HepG2 (cell line): ENCODE measurements around the gene NOTUM. TPM values are rescaled to one million over a fixed set of nuclear protein-coding genes. Genes with fewer than 3 reads are reported as not detected.

Experiments used
- BRD4 ChIP-seq: sonication (generic); formaldehyde crosslinking; IDR thresholded peaks from 2 replicates; pipeline ENCODE4 v1.4.0; 2020; ENCODE audit warnings: missing genetic modification reagents
- CENPX ChIP-seq: sonication (generic); formaldehyde crosslinking; IDR thresholded peaks from 2 replicates; pipeline ENCODE4 v1.9.0; 2021; ENCODE audit warnings: mild to moderate bottlenecking, missing genetic modification reagents, moderate library complexity
- HIVEP1 ChIP-seq: sonication (generic); formaldehyde crosslinking; IDR thresholded peaks from 2 replicates; pipeline ENCODE4 v1.4.0; 2020; ENCODE audit warnings: mild to moderate bottlenecking, missing genetic modification reagents
- IRF2 ChIP-seq: IDR thresholded peaks from 2 replicates; pipeline ENCODE4 v1.6.1; 2018; ENCODE audit warnings: missing genetic modification reagents, missing compliant biosample characterization
- TARDBP ChIP-seq: sonication (generic); formaldehyde crosslinking; IDR thresholded peaks from 2 replicates; pipeline ENCODE4 v1.8.0; 2022; ENCODE audit warnings: mild to moderate bottlenecking, missing genetic modification reagents
- ZBTB42 ChIP-seq: sonication (generic); formaldehyde crosslinking; IDR thresholded peaks from 2 replicates; pipeline ENCODE4 v1.5.0; 2020; ENCODE audit warnings: mild to moderate bottlenecking, missing genetic modification reagents
- ZNF235 ChIP-seq: sonication (generic); formaldehyde crosslinking; IDR thresholded peaks from 2 replicates; pipeline ENCODE4 v1.8.1; 2023; ENCODE audit warnings: mild to moderate bottlenecking, missing genetic modification reagents, borderline replicate concordance
- ZNF253 ChIP-seq: sonication (generic); formaldehyde crosslinking; IDR thresholded peaks from 2 replicates; pipeline ENCODE4 v1.8.0; 2022; ENCODE audit warnings: mild to moderate bottlenecking, missing genetic modification reagents, borderline replicate concordance
- ZNF546 ChIP-seq: sonication (generic); formaldehyde crosslinking; conservative IDR thresholded peaks from 2 replicates; pipeline ENCODE4 v1.8.1; 2023; ENCODE audit warnings: mild to moderate bottlenecking, missing genetic modification reagents
- ZNF746 ChIP-seq: sonication (generic); formaldehyde crosslinking; IDR thresholded peaks from 2 replicates; pipeline ENCODE4 v1.8.0; 2022; ENCODE audit warnings: mild to moderate bottlenecking, missing genetic modification reagents
- ZNF761 ChIP-seq: sonication (generic); formaldehyde crosslinking; conservative IDR thresholded peaks from 2 replicates; pipeline ENCODE4 v1.4.0; 2020; ENCODE audit warnings: mild to moderate bottlenecking, missing genetic modification reagents
- polyA plus RNA-seq, 8 experiments: library from polyadenylated mRNA; depleted of rRNA in 3 of 8; stranded (reverse) in 7 of 8; unstranded in 1 of 8; fragments of >200 nt; fragmentation: Illumina TruSeq in 4 of 8; extraction: Trizol in 4 of 8; gene quantifications; 2 replicates each; pipeline versions ENCODE4 v1.2.1 to v1.2.3, GENCODE V29; 2011 to 2016; ENCODE audit warnings: low read depth in 4 of 8, missing spikeins in 1 of 8, mixed read lengths in 1 of 8; ENCODE audit not compliant: insufficient read depth in 1 of 8
- total RNA-seq, 5 experiments: library from RNA; depleted of rRNA; stranded (reverse); fragments of >200 nt; fragmentation: Illumina TruSeq; extraction: Trizol; gene quantifications; 2 replicates each; pipeline ENCODE4 v1.2.3, GENCODE V29; 2016; ENCODE audit warnings: low read depth in 1 of 5
- TF ChIP-seq, protein P1 (sequence below): sonication (generic); formaldehyde crosslinking; IDR thresholded peaks from 2 replicates; pipeline ENCODE4 v1.5.0; 2020; ENCODE audit warnings: missing genetic modification reagents
- TF ChIP-seq, protein P2 (sequence below): sonication (generic); formaldehyde crosslinking; IDR thresholded peaks from 2 replicates; pipeline ENCODE4 v1.4.0; 2020; ENCODE audit warnings: low read depth, missing genetic modification reagents
- TF ChIP-seq, protein P3 (sequence below), 2 experiments: sonication (generic) in 1 of 2; formaldehyde crosslinking in 1 of 2; IDR thresholded peaks; 2 replicates each; pipeline versions ENCODE4 v1.4.0 to v1.6.1; 2018 to 2020; ENCODE audit warnings: missing genetic modification reagents in 2 of 2, borderline replicate concordance in 1 of 2, low read depth in 1 of 2, mild to moderate bottlenecking in 1 of 2, missing biosample characterization in 1 of 2

NOTUM gene
- total and polyA plus RNA-seq, 2 of the 13 experiments (the other 11 are each of a cell fraction or from before 2014, with no cell fraction given): 150 to 160 TPM

DNA sequence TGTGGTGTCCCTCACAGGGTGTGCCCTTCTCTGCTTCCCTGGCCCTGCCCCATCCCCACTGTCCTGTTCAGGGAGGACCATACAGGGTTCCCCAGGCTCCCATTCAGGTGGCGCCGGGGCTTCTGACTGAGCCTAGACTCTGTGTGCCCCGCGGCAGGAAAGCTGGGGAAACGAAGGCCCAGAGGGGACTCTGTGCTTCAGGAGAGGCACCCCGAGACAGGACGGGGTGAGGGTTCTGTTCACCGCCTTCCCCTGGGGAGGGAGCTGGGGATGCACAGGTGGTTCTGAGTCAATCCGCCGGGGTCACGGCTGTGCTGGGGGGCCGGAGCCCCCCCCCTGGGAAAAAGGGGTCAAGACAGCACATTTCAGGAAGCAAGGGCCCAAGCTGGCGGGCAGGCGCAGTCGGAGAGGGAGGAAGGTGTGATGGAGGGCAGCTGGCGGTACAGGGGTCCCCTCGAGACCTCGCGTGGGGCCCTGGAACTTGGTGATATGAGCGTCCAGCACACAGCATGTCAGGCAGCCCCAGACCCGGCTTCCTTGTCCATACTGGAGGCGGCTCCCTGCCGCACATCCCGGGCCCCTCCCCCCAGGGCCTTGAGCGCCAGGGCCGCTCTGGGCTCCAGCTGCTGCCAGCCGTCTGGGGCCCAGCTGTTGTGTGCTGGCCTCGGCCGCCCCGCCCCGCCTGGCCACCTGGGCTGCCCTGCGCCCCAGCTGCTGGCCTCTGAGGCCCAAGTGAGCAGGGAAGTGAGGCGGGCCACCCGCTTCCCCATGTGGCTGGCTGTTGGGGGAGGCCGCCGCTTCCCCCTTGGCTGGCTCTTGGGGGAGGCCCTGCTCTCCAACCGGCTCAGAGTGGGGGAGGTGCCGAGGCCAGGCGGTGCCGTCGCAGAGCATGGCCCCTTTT, 5.6 kb upstream of the NOTUM start (continued):
- TF ChIP-seq ZNF235 (CRISPR knock-in tag): 0 out of 2 replicates have a peak, but pooled peaks have one; percentile 63
- TF ChIP-seq, protein P1, sequence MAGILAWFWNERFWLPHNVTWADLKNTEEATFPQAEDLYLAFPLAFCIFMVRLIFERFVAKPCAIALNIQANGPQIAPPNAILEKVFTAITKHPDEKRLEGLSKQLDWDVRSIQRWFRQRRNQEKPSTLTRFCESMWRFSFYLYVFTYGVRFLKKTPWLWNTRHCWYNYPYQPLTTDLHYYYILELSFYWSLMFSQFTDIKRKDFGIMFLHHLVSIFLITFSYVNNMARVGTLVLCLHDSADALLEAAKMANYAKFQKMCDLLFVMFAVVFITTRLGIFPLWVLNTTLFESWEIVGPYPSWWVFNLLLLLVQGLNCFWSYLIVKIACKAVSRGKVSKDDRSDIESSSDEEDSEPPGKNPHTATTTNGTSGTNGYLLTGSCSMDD (CRISPR knock-in tag): no peak
- peak; percentile 95 for TF ChIP-seq BRD4 (CRISPR knock-in tag)
- TF ChIP-seq, protein P2, sequence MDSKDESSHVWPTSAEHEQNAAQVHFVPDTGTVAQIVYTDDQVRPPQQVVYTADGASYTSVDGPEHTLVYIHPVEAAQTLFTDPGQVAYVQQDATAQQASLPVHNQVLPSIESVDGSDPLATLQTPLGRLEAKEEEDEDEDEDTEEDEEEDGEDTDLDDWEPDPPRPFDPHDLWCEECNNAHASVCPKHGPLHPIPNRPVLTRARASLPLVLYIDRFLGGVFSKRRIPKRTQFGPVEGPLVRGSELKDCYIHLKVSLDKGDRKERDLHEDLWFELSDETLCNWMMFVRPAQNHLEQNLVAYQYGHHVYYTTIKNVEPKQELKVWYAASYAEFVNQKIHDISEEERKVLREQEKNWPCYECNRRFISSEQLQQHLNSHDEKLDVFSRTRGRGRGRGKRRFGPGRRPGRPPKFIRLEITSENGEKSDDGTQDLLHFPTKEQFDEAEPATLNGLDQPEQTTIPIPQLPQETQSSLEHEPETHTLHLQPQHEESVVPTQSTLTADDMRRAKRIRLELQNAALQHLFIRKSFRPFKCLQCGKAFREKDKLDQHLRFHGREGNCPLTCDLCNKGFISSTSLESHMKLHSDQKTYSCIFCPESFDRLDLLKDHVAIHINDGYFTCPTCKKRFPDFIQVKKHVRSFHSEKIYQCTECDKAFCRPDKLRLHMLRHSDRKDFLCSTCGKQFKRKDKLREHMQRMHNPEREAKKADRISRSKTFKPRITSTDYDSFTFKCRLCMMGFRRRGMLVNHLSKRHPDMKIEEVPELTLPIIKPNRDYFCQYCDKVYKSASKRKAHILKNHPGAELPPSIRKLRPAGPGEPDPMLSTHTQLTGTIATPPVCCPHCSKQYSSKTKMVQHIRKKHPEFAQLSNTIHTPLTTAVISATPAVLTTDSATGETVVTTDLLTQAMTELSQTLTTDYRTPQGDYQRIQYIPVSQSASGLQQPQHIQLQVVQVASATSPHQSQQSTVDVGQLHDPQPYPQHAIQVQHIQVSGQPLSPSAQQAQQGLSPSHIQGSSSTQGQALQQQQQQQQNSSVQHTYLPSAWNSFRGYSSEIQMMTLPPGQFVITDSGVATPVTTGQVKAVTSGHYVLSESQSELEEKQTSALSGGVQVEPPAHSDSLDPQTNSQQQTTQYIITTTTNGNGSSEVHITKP (CRISPR knock-in tag): 0 out of 2 replicates have a peak, but pooled peaks have one; percentile 64
- TF ChIP-seq ZBTB42 (CRISPR knock-in tag): peak; percentile 100
- TF ChIP-seq ZNF253 (CRISPR knock-in tag): peak; percentile 53; the same call in 1 of the 2 replicates
- TF ChIP-seq CENPX (CRISPR knock-in tag): no peak
- peak; percentile 96 for TF ChIP-seq ZNF546 (CRISPR knock-in tag)
- TF ChIP-seq ZNF746 (CRISPR knock-in tag): peak; percentile 94
- TF ChIP-seq HIVEP1 (CRISPR knock-in tag): peak; percentile 90; the same call in 1 of the 2 replicates
- TF ChIP-seq, protein P3, sequence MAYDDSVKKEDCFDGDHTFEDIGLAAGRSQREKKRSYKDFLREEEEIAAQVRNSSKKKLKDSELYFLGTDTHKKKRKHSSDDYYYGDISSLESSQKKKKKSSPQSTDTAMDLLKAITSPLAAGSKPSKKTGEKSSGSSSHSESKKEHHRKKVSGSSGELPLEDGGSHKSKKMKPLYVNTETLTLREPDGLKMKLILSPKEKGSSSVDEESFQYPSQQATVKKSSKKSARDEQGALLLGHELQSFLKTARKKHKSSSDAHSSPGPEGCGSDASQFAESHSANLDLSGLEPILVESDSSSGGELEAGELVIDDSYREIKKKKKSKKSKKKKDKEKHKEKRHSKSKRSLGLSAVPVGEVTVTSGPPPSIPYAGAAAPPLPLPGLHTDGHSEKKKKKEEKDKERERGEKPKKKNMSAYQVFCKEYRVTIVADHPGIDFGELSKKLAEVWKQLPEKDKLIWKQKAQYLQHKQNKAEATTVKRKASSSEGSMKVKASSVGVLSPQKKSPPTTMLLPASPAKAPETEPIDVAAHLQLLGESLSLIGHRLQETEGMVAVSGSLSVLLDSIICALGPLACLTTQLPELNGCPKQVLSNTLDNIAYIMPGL (CRISPR knock-in tag; IDR thresholded peaks at IDR 0.05; ENCODE audit: borderline replicate concordance in 1 of 2, low read depth in 1 of 2): peak; percentile 66 to 74; a peak in 2 of 4 replicates
- TF ChIP-seq ZNF761 (CRISPR knock-in tag): 0 out of 2 replicates have a peak, but pooled peaks have one; percentile 69
- peak; percentile 90 for TF ChIP-seq IRF2 (CRISPR knock-in tag)
- peak; percentile 93 for TF ChIP-seq TARDBP
